Measurements from ENCODE around the gene POLR1D. TPM values are rescaled to one million over a fixed set of nuclear protein-coding genes. Genes with fewer than 3 reads are reported as not detected.

The POLR1D gene
- polyA plus RNA-seq, 1 experiment: 174 TPM

DNA sequence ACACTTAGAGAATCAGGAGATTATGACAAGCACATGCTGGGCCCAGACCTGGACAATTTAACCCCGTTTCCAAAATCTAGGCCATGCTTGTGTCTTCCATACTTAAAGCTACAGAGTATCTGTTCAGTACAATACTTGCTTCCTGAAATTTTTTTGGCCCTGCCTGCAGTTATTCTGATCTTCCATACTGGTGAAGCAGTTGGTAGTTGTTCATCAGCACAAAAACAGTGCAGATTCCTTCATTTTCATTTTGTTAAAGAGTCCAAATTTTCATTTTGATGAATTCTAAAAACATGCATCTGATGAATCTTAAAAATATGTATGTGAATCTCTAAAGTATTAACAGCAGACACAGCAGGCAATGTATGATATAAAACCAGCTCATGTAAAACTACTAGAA lies 49.2 kb downstream of the POLR1D start:
- no peak overlapping the region for H3K4me3 ChIP-seq (ENCODE audit: low read depth, low read length)
- TF ChIP-seq, protein P1, sequence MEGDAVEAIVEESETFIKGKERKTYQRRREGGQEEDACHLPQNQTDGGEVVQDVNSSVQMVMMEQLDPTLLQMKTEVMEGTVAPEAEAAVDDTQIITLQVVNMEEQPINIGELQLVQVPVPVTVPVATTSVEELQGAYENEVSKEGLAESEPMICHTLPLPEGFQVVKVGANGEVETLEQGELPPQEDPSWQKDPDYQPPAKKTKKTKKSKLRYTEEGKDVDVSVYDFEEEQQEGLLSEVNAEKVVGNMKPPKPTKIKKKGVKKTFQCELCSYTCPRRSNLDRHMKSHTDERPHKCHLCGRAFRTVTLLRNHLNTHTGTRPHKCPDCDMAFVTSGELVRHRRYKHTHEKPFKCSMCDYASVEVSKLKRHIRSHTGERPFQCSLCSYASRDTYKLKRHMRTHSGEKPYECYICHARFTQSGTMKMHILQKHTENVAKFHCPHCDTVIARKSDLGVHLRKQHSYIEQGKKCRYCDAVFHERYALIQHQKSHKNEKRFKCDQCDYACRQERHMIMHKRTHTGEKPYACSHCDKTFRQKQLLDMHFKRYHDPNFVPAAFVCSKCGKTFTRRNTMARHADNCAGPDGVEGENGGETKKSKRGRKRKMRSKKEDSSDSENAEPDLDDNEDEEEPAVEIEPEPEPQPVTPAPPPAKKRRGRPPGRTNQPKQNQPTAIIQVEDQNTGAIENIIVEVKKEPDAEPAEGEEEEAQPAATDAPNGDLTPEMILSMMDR (IDR thresholded peaks at IDR 0.05; ENCODE audit: low read depth, low read length): no peak
- ChIA-PET POLR2A (no interaction called here), CTCF (interaction anchor here (0.8 kb wide), 1 partner anchor 156 kb away, joined by 3 read pairs; no protein-coding TSS in a partner anchor)
- no peaks in the 10 kb centered on the region for H3K27me3 ChIP-seq (ENCODE audit: control insufficient read depth, insufficient read depth, low read length)
- no peak overlapping the region for H3K27ac ChIP-seq (ENCODE audit: low read depth, low read length)
- H3K9me3 ChIP-seq (ENCODE audit: control insufficient read depth, insufficient read depth, low read length): no peaks in the 10 kb centered on the region; the same call in 1 of the 2 replicates
- DNase-seq (ENCODE audit: low read depth, low spot score): no peak

DNA sequence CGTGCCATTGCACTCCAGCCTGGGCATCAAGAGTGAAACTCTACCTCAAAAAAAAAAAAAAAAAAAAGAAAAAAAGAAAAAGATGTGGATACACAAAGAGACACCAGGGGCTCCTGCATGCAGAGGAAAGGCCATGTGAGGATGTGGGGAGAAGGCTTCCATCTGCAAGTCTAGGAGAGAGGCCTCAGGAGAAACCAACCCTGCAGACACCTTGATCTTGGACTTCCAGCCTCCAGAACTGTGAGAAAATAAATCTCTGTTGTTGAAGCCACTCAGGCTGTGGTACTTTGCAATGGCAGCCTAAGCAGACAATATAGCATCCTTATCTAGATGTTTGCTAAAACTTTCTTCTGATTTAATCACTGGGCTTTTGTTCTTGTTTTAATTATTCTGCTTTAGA lies 50.3 kb downstream of the POLR1D start:
- H3K4me3 ChIP-seq (ENCODE audit: low read depth, low read length): no peak overlapping the region
- H3K9me3 ChIP-seq (ENCODE audit: control insufficient read depth, insufficient read depth, low read length): no peaks in the 10 kb centered on the region
- no peak for DNase-seq (ENCODE audit: low read depth, low spot score)
- ChIA-PET POLR2A (no interaction called here), CTCF (interaction anchor here (0.7 kb wide), 1 partner anchor 158 kb away, joined by 3 read pairs; no protein-coding TSS in a partner anchor)
- no peaks in the 10 kb centered on the region for H3K27me3 ChIP-seq (ENCODE audit: control insufficient read depth, insufficient read depth, low read length)
- TF ChIP-seq, protein P1 (IDR thresholded peaks at IDR 0.05; ENCODE audit: low read depth, low read length): no peak
- H3K27ac ChIP-seq (ENCODE audit: low read depth, low read length): no peak overlapping the region

Other genes starting within 250 kb of the POLR1D start
- 89.0 and 104 TPM in 2 replicates for gene GTF3A, start 197.3 kb upstream of the POLR1D start, polyA plus RNA-seq (2011; rRNA removed)
- gene MTIF3, start 171.3 kb upstream of the POLR1D start, polyA plus RNA-seq (2011; rRNA removed): 52.1 and 72.5 TPM in 2 replicates
- 6.2 and 6.9 TPM in 2 replicates for gene LNX2, start 1.4 kb upstream of the POLR1D start, polyA plus RNA-seq (2011; rRNA removed)
- gene GSX1, start 170.6 kb downstream of the POLR1D start, polyA plus RNA-seq (2011; rRNA removed): not detected in 2 replicates